ENCODE data around the gene DUSP10.

DNA sequence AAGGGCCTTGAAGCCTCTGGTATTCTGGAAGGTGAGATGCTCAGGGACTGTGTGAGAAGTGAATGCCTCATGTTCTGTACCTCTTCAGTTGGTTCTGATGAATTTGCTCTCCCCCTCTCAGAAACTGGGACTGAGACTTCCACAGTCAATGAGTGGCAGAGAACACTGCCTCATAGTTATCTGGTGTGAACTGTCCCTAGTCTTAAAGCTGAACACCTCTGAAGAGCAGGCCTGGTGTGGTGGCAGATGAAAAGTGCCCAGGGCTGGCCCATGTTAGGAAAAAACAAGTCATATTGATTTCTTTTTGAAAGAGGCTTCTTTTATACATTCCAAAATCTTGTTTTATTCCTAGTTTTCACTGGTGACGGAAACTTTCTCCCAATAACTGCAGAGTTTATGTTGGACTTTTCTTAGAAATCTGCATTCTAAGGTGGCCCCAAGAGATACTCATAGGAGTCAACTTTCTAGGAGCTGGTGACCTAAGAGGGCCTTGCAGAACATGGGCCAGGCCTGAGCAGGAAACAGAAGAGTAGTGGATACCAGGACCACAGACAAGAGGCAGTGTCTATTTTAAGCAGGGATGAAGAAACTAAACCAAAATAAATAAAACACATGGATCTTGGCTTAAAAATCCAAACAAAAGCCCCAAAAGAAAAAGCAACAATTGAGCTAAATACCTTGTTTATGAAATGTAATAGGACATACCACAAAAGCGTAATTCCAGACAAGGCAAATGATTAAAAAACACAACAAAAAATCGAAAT is 19.5 kb downstream of the DUSP10 start:
- TF ChIP-seq, protein P1, sequence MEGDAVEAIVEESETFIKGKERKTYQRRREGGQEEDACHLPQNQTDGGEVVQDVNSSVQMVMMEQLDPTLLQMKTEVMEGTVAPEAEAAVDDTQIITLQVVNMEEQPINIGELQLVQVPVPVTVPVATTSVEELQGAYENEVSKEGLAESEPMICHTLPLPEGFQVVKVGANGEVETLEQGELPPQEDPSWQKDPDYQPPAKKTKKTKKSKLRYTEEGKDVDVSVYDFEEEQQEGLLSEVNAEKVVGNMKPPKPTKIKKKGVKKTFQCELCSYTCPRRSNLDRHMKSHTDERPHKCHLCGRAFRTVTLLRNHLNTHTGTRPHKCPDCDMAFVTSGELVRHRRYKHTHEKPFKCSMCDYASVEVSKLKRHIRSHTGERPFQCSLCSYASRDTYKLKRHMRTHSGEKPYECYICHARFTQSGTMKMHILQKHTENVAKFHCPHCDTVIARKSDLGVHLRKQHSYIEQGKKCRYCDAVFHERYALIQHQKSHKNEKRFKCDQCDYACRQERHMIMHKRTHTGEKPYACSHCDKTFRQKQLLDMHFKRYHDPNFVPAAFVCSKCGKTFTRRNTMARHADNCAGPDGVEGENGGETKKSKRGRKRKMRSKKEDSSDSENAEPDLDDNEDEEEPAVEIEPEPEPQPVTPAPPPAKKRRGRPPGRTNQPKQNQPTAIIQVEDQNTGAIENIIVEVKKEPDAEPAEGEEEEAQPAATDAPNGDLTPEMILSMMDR (IDR thresholded peaks at IDR 0.05): no peak
- no peak for TF ChIP-seq POLR2A (IDR thresholded peaks at IDR 0.05)
